Pulmonary artery endothelial cell (primary cell): ENCODE data around the gene PRKCI. TPM values are rescaled to one million over a fixed set of nuclear protein-coding genes. Genes with fewer than 3 reads are reported as not detected.
"Not testable (repeated sequence)": the region's sequence is repeated elsewhere in the genome, so short reads cannot be mapped to it uniquely, and the experiment has no call there.

Experiments
- DNase-seq: peaks from one replicate; pipeline ENCODE4 v3.0.0-alpha.2; 2011; ENCODE audit warnings: low read depth, low spot score
- total RNA-seq: library from RNA; depleted of rRNA; stranded (reverse); fragments of >200 nt; gene quantifications from 2 replicates; pipeline ENCODE4 v1.2.3, GENCODE V29; 2014

The PRKCI gene
- total RNA-seq, 1 donor from 2014 or later = 31.6 TPM

GRCh38 chr3:170278627-170279026, 56.4 kb downstream of the PRKCI start:
- DNase-seq = no peak

DNA sequence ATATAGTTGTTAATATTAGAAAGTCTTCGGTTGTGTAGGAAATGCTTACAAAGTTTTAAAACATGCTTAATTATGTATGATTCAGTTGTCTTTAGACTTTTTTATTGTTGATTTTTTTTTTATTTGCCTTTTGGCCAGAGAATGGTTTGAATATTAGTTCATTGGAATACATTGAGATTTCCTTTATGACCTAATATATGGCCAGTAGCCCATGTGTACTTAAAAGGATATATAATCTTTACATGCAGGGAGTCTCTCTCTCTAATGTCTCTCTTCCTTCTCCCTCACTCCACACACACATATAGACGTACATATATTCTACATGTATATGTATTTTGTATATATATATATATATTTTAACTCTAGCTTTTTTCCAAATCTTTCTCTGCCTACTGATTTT, 68.0 kb downstream of the PRKCI start:
- no peak for DNase-seq

DNA sequence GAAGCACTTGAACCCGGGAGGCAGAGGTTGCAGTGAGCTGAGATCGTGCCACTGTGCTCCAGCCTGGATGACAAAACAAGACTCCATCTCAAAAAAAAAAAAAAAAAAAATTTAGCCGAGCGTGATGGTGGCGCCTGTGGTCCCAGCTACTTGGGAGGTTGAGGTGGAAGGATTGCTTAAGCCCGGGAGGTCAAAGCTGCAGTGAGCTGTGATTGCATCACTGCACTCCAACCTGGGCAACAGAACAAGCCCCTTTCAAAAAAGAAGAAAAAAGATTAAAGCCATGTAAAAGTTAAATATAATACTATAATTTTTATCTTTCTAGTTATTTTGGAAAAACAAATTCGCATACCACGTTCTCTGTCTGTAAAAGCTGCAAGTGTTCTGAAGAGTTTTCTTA, 73.4 kb downstream of the PRKCI start:
- DNase-seq = no peak

DNA sequence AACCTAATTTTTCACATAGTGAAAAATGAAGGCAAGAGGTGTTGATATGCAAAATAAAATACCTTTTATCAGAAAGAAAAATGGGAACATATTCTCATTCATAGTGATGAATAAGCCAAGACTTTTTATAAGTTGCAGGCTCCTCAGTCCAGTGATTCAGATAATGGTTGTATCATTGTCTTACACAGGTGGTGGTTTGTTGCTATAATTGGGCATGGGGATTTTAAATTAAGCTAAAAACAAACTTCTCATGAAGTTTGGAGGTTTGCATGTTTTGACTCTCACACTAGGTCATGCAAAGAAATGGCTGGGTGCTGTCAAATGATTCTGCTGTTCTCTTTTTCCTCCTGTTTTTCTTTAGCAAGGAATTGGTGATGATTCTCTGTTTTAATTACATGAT, 74.5 kb downstream of the PRKCI start:
- no peak for DNase-seq

GRCh38 chr3:170301405-170301804, 79.2 kb downstream of the PRKCI start:
- DNase-seq = no peak

- no peak for DNase-seq
Observed at GRCh38 chr3:170302008-170302407, 79.8 kb downstream of the PRKCI start.

DNA sequence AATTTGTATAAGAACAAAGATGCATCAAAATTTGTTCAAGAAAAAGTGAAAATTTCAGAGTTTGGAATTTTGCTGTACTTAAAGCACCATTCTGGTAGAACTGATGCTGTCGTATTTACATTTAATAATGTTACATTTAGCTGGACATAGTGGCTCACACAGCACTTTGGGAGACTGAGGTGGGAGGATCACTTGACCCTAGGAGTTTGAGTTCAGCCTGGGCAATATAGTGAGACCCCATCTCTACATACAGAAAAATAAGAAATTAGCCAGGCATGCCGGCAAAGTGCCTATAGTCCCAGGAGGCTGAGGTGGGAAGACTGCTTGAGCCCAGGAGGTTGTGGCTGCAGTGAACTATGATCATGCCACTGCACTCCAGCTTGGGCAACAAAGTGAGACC, 83.8 kb downstream of the PRKCI start:
- no peak for DNase-seq

DNA sequence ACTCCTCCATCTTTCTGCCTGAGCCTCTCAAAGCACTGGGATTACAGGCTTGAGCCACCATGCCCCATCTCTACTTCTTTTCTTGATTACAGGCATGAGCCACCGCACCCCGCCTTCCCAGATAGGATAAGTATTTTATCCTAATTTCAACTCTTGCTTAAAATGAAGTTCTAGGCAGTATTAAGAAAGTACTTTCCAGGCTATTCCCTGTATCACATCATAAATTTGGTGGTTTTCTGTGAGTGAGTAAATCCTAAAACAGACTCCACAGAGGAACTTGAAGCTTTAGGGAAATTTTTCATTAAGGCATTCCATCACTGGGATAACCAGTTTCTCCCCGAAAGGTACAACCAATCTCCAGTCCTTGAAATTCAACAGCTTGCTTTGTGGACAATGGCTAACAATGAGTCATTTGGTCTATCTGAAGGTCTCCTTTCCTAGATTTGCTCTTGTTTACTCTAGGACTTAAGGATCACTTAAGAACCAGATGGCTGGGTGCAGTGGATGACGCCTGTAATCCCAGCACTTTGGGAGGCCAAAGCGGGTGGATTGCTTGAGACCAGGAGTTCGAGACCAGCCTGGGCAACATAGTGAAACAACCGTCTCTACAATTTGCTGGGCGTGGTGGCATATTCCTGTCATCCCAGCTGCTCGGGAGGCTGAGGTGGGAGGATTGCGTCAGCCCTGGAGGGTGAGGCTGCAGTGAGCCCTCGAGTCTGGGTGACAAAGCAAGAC, 85.6 kb downstream of the PRKCI start:
- DNase-seq = no peak

DNA sequence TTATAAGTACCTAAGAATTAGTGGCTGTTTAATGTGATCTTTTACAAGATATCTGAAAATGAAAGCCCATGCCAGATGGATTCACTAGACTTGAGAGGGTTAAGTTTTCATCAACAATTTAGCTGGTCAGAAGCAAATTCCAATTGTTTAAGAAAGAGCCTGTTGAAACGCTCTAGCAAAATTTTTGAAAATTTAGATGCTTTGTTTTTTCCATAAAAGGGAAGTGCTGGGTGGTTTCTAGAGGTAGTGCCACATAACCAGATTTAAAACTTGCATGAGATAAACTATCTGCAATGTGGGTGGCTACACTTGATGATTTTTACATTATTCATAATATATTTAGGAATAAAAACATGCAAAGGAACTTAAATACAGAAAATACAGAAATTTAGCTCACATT, 86.8 kb downstream of the PRKCI start:
- DNase-seq = no peak

- DNase-seq = no peak
Observed at GRCh38 chr3:170317954-170318353, 95.7 kb downstream of the PRKCI start.

DNA sequence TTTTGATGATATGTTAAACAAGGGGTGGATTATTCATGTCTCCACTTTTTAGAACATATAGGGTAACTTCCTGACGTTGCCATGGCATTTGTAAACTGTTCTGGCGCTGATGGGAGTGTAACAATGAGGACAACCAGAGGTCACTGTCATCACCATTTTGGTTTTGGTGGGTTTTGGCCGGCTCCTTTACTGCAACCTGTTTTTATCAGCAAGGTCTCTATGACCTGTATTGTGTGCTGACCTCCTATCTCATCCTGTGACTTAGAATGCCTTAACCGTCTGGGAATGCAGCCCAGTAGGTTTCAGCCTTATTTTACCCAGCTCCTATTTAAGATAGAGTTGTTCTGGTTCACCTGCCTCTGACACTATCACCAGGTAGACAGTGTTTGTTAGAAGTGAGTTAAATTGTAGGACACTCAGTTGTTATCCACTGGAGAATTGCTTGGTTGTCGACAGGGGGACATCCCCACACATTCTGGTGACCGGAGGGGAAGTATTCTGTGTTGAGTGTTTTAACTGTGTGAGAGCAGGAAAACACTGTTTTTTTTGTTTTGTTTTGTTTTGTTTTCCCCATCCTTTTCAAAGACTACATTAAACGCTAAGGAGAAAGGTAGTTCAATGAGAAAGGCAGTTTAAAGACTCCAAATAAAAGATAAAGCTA, 98.4 kb downstream of the PRKCI start:
- peak; percentile 64 for DNase-seq

GRCh38 chr3:170321321-170322034, 99.3 kb downstream of the PRKCI start:
- DNase-seq = no peak

- DNase-seq = no peak
Observed at GRCh38 chr3:170322566-170323269, 100.5 kb downstream of the PRKCI start.

- no peak for DNase-seq
Observed at GRCh38 chr3:170323331-170323730, 101.1 kb downstream of the PRKCI start.

DNA sequence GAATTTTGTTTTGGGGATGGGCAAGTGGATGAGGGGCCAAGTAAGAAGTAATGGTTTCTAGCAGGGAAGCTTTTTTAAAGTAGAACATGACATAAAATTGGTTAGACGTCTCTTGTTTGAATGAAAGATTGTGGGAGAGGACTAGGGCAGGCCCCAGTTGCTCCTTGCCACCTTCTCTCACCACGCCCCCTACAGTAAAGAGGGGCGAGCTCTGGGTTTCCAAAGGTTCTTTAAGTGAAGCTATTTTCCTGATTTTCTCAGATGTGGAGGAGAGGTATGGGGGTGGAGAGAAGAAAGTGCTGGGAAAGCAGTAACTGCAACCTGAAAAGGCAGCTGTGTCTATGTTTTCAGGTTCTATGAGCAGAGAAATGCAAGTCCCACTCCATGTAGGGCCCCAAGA, 102.7 kb downstream of the PRKCI start:
- DNase-seq = no peak

DNA sequence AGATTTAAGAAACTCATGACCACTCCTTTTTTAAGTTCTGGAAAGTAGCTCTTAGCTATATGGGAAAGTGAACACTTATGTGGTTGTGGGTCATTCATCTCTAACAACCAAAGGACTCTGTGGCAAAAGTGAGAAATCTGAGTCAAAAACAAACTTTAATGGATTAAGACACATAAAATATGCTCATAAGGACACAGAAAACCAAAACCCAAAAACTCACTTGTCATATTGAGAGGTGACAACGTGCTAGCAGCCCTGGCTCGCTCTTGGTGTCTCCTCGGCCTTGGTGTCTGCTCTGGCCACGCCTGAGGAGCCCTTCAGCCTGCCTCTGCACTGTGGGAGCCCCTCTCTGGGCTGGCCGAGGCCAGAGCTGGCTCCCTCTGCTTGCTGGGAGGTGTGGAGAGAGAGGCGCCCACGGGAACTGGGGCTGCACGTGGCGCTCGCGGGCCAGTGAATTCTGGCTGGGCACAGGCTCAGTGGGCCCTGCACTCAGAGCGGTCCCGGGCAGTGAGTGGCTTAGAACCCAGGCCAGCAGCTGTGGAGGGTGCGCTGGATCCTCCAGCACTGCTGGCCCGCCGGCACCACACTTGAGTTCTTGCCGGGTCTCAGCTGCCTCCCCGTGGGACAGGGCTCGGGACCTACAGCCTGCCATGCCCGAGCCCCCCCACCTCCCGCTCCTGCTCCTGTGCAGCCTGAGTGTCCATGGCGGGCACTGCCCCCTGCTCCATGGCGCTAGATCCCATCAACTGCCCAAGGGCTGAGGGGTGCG, 105.0 kb downstream of the PRKCI start:
- DNase-seq = no peak

- not testable (repeated sequence) for DNase-seq
Observed at GRCh38 chr3:170327868-170328548, 105.8 kb downstream of the PRKCI start.

GRCh38 chr3:170330366-170330765, 108.1 kb downstream of the PRKCI start:
- DNase-seq = no peak

DNA sequence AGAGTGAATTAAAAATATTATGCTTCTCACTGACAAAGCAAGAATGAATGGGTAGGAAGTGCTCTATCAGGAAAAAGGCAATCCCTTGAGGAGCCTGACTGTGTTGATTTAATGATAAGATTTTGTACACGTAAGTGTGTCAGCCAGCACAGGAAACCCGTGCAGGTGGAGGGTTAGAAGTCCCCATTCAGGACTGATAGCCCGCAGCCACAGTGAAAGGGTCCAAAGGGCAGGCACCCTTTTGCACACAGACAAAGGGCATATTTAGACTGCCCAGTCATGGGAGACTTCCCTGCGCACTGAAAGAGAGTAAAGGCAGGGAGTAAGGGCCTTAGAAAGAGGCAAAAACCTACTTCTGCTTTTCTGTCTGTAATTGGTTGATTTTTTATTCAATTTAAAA, 108.9 kb downstream of the PRKCI start:
- DNase-seq = peak; percentile 71

GRCh38 chr3:170337420-170337819, 115.2 kb downstream of the PRKCI start:
- no peak for DNase-seq
